ENCODE data around the gene CHMP1A. TPM values are rescaled to one million over a fixed set of nuclear protein-coding genes. Genes with fewer than 3 reads are reported as not detected.

Gene CHMP1A
- 96.8 and 126 TPM in 2 replicates for total RNA-seq

DNA sequence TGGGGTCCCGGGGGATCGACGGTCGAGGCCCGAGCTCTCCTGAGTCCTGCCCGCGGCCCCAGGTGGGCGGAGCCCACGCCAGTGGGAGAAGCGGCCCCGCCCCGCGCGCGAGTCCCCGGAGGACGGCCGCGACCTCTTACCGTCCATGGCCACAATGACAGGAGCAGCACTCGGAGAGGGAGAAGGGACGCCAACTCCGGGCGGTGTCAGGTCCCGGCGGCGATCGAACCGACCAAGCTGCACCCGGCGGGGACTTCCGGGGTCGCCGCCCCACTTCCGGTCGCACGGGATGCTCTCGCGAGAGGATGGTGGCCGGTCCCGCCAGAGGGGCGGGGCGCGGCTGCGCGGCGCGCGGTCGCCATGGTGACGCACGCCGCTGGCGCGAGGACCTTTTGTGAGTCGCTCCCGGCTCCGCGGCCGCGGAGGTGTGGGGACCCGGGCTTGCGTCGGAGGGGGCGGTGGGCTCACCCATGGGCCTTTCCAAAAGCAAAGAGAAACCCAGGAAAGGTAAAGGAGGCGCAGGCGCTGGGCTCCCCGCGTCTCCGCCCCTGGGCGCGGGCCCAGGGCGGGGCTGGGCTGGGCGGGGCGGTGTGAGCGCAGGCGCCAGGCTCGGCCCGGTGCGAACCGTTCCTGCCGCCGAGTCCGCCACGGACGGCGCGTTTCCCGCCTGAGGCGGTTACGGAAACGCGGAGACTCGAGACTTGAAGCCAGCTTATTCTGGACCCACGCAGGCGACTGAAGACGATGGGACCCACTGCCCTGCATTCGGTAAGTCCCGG, at the start of gene CHMP1A, which contains the start of gene SPATA33:
Gene CHMP1A (minus strand): TSS at position 267 of the 779 bp plus-strand sequence. CDS start 120 bp downstream, at position 147.
Gene SPATA33 (plus strand): TSS at position 395 of the 779 bp plus-strand sequence. CDS start 76 bp downstream, at position 471.
- H3K36me3 ChIP-seq (ENCODE audit: control insufficient read depth, insufficient read depth, low read length) = peaks cover 4% of the 10 kb centered on the region
- DNase-seq (ENCODE audit: low read depth) = peak; percentile 34
- no peak for TF ChIP-seq CTCF (IDR thresholded peaks at IDR 0.05; ENCODE audit: insufficient read depth, low read length, poor library complexity, severe bottlenecking)
- H3K4me3 ChIP-seq (ENCODE audit: low read depth, low read length) = peak within 1 kb of the TSS; percentile 86
- no peaks in the 10 kb centered on the region for H3K27me3 ChIP-seq (ENCODE audit: control insufficient read depth, insufficient read depth, low read length)

- Histone ChIP-seq H3K27me3 (ENCODE audit: control insufficient read depth, insufficient read depth, low read length) (no peaks in the 10 kb centered on the region), H3K4me3 (ENCODE audit: low read depth, low read length) (no peak overlapping the region), H3K36me3 (ENCODE audit: control insufficient read depth, insufficient read depth, low read length) (no peaks in the 10 kb centered on the region)
- DNase-seq (ENCODE audit: low read depth) = no peak
- no peak for TF ChIP-seq CTCF (IDR thresholded peaks at IDR 0.05; ENCODE audit: insufficient read depth, low read length, poor library complexity, severe bottlenecking)
These were observed 49.2 kb upstream of the CHMP1A start for GRCh38 chr16:89706518-89707260.

- Histone ChIP-seq H3K36me3 (ENCODE audit: control insufficient read depth, insufficient read depth, low read length) (no peaks in the 10 kb centered on the region), H3K4me3 (ENCODE audit: low read depth, low read length) (no peak overlapping the region), H3K27me3 (ENCODE audit: control insufficient read depth, insufficient read depth, low read length) (no peaks in the 10 kb centered on the region)
- TF ChIP-seq CTCF (IDR thresholded peaks at IDR 0.05; ENCODE audit: insufficient read depth, low read length, poor library complexity, severe bottlenecking) = no peak
- DNase-seq (ENCODE audit: low read depth) = no peak
These were observed 47.5 kb upstream of the CHMP1A start for GRCh38 chr16:89705006-89705405.

DNA sequence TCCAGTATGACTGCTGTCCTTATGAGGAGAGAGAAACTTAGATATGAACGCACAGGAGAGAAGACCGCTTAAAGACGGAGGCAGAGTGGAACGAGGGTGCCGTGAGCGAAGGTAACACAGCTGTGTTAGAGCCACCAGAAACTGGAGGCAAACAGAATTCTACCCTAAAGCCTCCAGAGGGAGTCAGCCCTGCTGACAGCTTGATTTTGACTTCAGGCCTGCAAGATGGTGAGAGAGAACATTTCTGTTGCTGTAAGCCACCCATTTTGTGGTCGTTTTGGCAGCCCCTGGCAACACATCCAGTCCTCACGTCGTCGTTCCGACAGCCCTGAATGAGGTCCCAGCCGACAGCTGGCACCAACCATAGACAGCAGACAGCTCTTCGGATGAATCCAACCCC, 46.8 kb upstream of the CHMP1A start:
- Histone ChIP-seq H3K27me3 (ENCODE audit: control insufficient read depth, insufficient read depth, low read length) (no peaks in the 10 kb centered on the region), H3K36me3 (ENCODE audit: control insufficient read depth, insufficient read depth, low read length) (no peaks in the 10 kb centered on the region), H3K4me3 (ENCODE audit: low read depth, low read length) (no peak overlapping the region)
- no peak for DNase-seq (ENCODE audit: low read depth)
- TF ChIP-seq CTCF (IDR thresholded peaks at IDR 0.05; ENCODE audit: insufficient read depth, low read length, poor library complexity, severe bottlenecking) = no peak

DNA sequence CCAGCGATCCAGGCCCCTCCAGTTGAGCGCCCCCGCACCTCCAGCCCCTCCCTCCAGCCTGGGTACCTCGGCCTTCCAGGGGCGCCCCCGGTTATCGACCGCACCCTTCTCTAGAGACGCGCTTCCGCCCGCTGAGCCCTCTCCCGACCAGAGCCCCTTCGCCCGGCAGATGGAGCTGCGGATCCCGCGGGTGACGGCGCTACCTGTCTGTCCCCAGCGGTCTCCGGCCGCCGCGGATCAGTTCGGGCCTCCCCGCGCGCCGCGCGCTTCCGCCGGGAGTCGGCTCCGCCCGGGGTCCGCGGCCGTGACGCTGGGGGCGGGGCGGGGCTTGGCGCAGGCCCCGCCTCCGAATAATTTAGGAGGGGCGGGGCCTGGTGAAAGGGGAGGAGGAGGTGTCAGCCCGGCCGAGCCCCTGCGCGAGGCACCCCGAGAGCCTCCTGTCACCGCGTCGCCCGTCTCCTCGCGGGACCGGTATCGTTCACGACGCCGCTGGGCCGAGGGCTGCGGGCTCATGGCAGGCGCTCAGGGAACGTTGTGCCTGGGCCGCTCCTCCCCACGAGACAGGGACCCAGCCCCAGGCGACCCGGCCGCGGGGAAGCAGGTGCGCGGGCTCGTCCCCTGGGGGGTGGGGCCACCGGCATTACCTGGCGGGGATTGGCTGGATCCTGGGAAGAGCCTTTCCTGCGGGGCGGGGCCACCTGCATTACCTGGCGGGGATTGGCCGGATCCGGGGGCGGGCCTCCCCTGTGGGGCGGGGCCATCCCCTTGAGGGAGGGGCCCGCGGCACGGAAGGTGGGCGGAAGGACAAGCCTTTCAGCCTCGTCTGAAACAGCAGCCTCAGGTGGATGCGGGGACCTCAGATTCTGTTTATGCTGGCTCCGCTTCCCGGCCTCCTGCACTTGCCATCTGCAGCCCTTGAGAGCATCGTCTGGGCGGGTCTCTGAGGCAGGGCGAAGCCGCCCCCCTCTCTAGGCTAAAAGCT, 44.2 kb upstream of the CHMP1A start, which contains the start of gene SPATA2L:
Gene SPATA2L (minus strand): TSS at position 281 of the 982 bp plus-strand sequence. CDS start 473 bp downstream, outside the sequence.
- peak; percentile 37 for TF ChIP-seq CTCF (IDR thresholded peaks at IDR 0.05; ENCODE audit: insufficient read depth, low read length, poor library complexity, severe bottlenecking)
- DNase-seq (ENCODE audit: low read depth) = peak; percentile 72

More for the DNA sequence above, 44.2 kb upstream of the CHMP1A start, which contains the start of gene SPATA2L:
- Histone ChIP-seq H3K27me3 (ENCODE audit: control insufficient read depth, insufficient read depth, low read length) (no peaks in the 10 kb centered on the region), H3K4me3 (ENCODE audit: low read depth, low read length) (peak within 1 kb of the TSS; percentile 57), H3K36me3 (ENCODE audit: control insufficient read depth, insufficient read depth, low read length) (no peaks in the 10 kb centered on the region)
